Endodermal cell (in vitro differentiated cells): ENCODE measurements around the gene STK35. TPM values are rescaled to one million over a fixed set of nuclear protein-coding genes. Genes with fewer than 3 reads are reported as not detected.

ENCODE experiments used
- DNase-seq: peaks from one replicate; pipeline ENCODE4 v3.0.0-alpha.2; 2017
- H3K27ac ChIP-seq: 2 replicates; pipeline ENCODE4 v1.5.1; 2013; ENCODE audit warnings: mild to moderate bottlenecking, low read depth, low read length, moderate library complexity
- H3K27me3 ChIP-seq: 2 replicates; pipeline ENCODE4 v1.6.1; 2013; ENCODE audit warnings: mild to moderate bottlenecking, low read length, moderate library complexity; ENCODE audit not compliant: insufficient read depth, control insufficient read depth, poor library complexity, severe bottlenecking
- H3K36me3 ChIP-seq: 2 replicates; pipeline ENCODE4 v1.7.0; 2013; ENCODE audit warnings: mild to moderate bottlenecking, low read length, moderate library complexity; ENCODE audit not compliant: control insufficient read depth, insufficient read depth
- H3K4me1 ChIP-seq: one replicate; pipeline ENCODE4 v1.7.0; 2013; ENCODE audit warnings: low read length; ENCODE audit not compliant: control insufficient read depth, insufficient read depth
- H3K4me3 ChIP-seq: 2 replicates; pipeline ENCODE4 v1.5.1; 2013; ENCODE audit warnings: mild to moderate bottlenecking, low read length, moderate library complexity
- H3K9ac ChIP-seq: 2 replicates; pipeline ENCODE4 v1.6.1; 2013; ENCODE audit warnings: mild to moderate bottlenecking, low read length, moderate library complexity; ENCODE audit not compliant: poor library complexity, severe bottlenecking; ENCODE audit errors: extremely low read depth
- H3K9me3 ChIP-seq: 2 replicates; pipeline ENCODE4 v1.6.1; 2013; ENCODE audit warnings: mild to moderate bottlenecking, low read length, moderate library complexity; ENCODE audit not compliant: control insufficient read depth
- H3K27ac Mint-ChIP-seq: 2 replicates; pipeline ENCODE4 v1.8.0; 2020; ENCODE audit warnings: mixed read lengths
- H3K27me3 Mint-ChIP-seq: 2 replicates; pipeline ENCODE4 v1.8.0; 2021; ENCODE audit warnings: mild to moderate bottlenecking, mixed read lengths; ENCODE audit not compliant: insufficient read depth
- H3K36me3 Mint-ChIP-seq: 2 replicates; pipeline ENCODE4 v1.8.0; 2020; ENCODE audit warnings: low read depth, mixed read lengths
- H3K4me1 Mint-ChIP-seq: 2 replicates; pipeline ENCODE4 v1.8.0; 2020; ENCODE audit warnings: mixed read lengths
- H3K4me3 Mint-ChIP-seq: 2 replicates; pipeline ENCODE4 v1.8.0; 2020; ENCODE audit warnings: mild to moderate bottlenecking, moderate library complexity, mixed read lengths
- H3K9me3 Mint-ChIP-seq: 2 replicates; pipeline ENCODE4 v1.8.0; 2020; ENCODE audit warnings: mild to moderate bottlenecking, mixed read lengths
- CTCF ChIP-seq: fragments of 200-600 bp; sonication (generic); conservative IDR thresholded peaks from 2 replicates; pipeline ENCODE4 v1.5.0; 2021; ENCODE audit warnings: antibody characterized with exemption, mild to moderate bottlenecking
- WGBS, 2 experiments: methylation state at CpG; one replicate each; pipeline versions ENCODE4 v1.1.5 to v1.1.7; 2013; ENCODE audit warnings: missing lambda C conversion rate in 2 of 2, mixed read lengths in 1 of 2; ENCODE audit not compliant: insufficient coverage in 1 of 2, insufficient read length in 1 of 2; 5-methylcytosine and 5-hydroxymethylcytosine counted together
- total RNA-seq, 2 donors: library from RNA; stranded (reverse); fragmentation: NEBNext Ultra II Directional in 1 of 2; extraction: Animal tissue kit (Norgen Biotek cat#: 25700) in 1 of 2; gene quantifications; 2 replicates in 1 of 2; 3 replicates in 1 of 2; pipeline ENCODE4 v1.2.1, GENCODE V29; 2021

Gene STK35
- total RNA-seq, 2 donors from 2014 or later: 44.0 to 46.3 TPM

- peaks cover 4% of the 10 kb centered on the region for H3K36me3 Mint-ChIP-seq
- no peak overlapping the region for H3K9ac ChIP-seq
- WGBS, 2 experiments: 97% methylated on average over 1 of the region's 1 CpG; no CpG with 5 or more reads in 1 of the 2 experiments
These were observed 38.9 kb downstream of the STK35 start for GRCh38 chr20:2140561-2140960.

GRCh38 chr20:2141600-2142575, 40.3 kb downstream of the STK35 start:
- Histone ChIP-seq H3K9ac (no peak overlapping the region), H3K27ac (no peak overlapping the region), H3K4me3 (no peak overlapping the region), H3K4me1 (peaks cover 7% of the 10 kb centered on the region), H3K27me3 (no peaks in the 10 kb centered on the region), H3K9me3 (no peaks in the 10 kb centered on the region), H3K36me3 (peaks cover 20% of the 10 kb centered on the region)
- DNase-seq: no peak
- TF ChIP-seq CTCF: no peak
- Mint-ChIP-seq H3K4me1 (peaks cover 10% of the 10 kb centered on the region), H3K4me3 (no peak overlapping the region), H3K9me3 (no peaks in the 10 kb centered on the region), H3K27ac (no peak overlapping the region), H3K36me3 (peaks cover 7% of the 10 kb centered on the region), H3K27me3 (no peaks in the 10 kb centered on the region)
- 95 to 100% methylated on average over 6 to 10 of the region's 10 CpGs for WGBS, 2 experiments

More at GRCh38 chr20:2140561-2140960, 38.9 kb downstream of the STK35 start:
- Mint-ChIP-seq H3K4me3 (no peak overlapping the region), H3K27me3 (no peaks in the 10 kb centered on the region), H3K9me3 (no peaks in the 10 kb centered on the region), H3K27ac (no peak overlapping the region), H3K4me1 (peaks cover 1% of the 10 kb centered on the region)
- no peak for TF ChIP-seq CTCF
- Histone ChIP-seq H3K36me3 (peaks cover 20% of the 10 kb centered on the region), H3K27me3 (no peaks in the 10 kb centered on the region), H3K9me3 (no peaks in the 10 kb centered on the region), H3K4me1 (peaks cover under 1% of the 10 kb centered on the region), H3K4me3 (no peak overlapping the region), H3K27ac (no peak overlapping the region)
- DNase-seq: no peak

GRCh38 chr20:2142649-2143048, 41.0 kb downstream of the STK35 start:
- peaks cover 7% of the 10 kb centered on the region for H3K4me1 ChIP-seq
- H3K27me3 ChIP-seq: no peaks in the 10 kb centered on the region
- Mint-ChIP-seq H3K27me3 (no peaks in the 10 kb centered on the region), H3K4me1 (peaks cover 10% of the 10 kb centered on the region), H3K9me3 (no peaks in the 10 kb centered on the region), H3K27ac (no peak overlapping the region), H3K4me3 (no peak overlapping the region), H3K36me3 (peaks cover 7% of the 10 kb centered on the region)
- no peak overlapping the region for H3K27ac ChIP-seq
- no peak for DNase-seq
- peaks cover 20% of the 10 kb centered on the region for H3K36me3 ChIP-seq
- 95 to 96% methylated on average over 4 to 6 of the region's 6 CpGs for WGBS, 2 experiments
- no peak overlapping the region for H3K9ac ChIP-seq
- no peaks in the 10 kb centered on the region for H3K9me3 ChIP-seq
- no peak overlapping the region for H3K4me3 ChIP-seq
- no peak for TF ChIP-seq CTCF
